HG02870 (cell line): Measurements from ENCODE around the gene PRDM11.
"Not testable (repeated sequence)": the region's sequence is repeated elsewhere in the genome, so short reads cannot be mapped to it uniquely, and the experiment has no call there.

ENCODE experiments used
- ATAC-seq: cut with Tn5 transposase; IDR thresholded peaks from one replicate; pipeline ENCODE4 v1.9.1; 2021; ENCODE audit warnings: mild to moderate bottlenecking, moderate library complexity; ENCODE audit not compliant: unreplicated experiment

PRDM11 gene

DNA sequence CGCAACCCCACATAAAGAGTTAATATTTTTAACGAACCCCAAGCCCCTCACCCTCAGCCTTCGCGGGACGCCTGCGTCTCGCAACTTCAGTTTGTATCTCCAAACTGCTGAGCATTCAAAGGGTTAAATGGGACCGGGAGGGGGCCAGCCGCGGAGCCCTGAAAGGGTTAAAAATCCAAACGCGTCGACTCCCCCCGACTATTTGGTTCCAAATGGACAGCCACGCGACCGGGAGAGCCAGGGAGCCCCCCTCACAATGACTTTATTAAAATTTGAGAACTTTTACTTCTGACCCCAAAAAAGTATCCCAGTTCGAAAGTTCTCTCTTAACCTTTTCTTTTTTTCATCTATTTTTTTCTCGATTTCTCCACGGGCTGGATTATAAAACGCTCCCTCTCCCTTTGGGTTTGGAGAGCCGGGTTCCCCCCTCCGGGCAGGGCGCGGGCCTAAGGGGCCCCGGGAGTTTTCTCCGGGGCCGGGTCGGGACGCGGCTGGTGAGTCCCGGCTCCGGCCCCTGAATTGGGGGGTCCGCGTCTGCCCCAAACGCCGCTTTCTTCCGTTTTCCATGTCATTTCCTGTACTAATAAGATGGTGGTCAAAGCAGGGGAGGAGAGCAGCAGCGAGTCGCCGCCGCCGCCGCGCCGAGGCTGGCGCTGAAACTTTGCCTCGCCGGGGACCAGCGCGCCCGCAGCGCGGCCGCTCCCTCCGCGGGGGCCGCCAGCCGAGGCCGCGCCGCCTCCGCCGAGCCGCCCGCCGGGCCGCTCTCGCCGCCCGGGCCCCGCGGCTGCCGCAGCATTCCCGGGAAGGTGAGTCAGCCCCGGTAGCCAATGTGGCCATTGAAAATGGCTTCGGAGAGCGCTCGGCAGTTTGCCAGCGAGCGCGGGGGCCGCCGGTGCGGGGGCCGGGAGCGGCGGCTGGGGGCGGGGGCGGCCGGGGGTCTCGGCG is at the start of gene PRDM11:
PRDM11 (plus strand) TSS at position 568 of the 945 bp plus-strand sequence. CDS start 35,128 bp downstream, outside the sequence.
- ATAC-seq: peak; percentile 29

DNA sequence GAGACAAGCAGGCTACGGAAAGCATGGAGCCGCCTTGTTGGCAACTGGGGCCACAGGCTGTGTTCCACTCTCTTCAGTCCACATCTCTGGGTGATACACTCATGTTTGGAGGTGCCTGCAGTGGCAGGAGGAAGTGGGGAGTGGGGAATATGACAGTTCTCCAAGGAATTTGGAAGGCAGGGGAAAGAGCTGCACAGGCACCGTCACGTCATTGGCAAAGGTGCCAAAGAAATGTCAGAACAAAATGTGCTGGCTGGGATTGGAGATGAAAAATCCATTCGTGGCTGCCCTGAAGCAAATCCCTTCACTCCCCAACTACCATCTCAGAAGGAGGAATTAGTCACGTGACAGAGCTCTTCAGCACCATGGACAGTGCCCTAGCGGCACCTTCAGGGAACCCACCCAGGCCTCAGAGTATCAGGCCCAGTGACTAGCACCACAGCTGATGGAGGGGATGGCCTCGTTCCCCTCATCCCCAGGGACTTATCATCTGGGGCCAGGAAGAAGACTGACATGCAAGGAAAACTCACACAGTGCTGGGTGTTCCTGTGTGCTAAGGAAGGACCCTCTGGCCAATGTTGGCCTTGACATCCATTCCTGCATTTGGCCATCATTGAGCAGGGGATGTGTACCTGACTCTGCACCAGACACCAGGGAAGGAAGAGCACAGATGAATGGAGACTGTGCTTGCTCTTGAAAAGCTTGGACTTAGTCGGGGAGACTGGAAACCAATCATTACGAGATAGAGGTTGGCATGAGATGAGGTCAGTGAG is 48.5 kb upstream of the PRDM11 start:
- no peak for ATAC-seq

DNA sequence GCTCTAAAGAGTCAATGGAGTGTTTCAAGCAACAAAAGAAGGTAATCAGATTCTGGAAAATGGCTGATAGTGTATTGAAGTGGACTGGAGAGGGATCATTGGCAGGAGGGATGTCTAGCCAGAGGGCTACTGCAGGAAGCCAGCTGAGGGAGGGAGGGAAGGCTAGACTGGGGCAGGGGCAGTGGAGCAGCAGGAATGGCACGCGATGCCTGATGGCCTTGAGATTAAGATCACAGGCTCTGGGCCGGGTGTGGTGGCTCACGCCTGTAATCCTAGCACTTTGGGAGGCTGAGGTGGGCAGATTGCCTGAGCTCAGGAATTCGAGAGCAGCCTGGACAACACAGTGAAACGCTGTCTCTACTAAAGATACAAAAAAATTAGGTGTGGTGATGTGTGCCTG is 47.5 kb upstream of the PRDM11 start:
- ATAC-seq: no peak

DNA sequence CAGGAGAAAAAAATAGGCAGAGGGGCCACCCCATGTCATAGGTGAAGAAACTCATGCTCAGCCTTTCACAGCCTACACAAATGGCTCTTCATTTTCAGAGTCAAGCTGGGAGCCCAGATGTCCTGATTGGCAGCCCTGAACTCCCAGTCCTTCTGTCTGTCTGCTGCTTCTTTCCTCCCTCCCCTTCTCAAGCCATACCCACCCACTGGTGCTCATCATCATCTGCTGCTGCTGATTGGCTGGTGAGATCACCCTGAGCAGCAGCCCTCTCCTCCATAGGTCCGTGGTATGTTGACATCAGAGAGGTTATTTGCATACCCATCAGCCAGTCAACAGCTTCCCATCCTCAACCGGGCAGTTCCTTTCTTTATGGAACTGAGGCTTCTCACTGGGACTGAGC is 46.1 kb upstream of the PRDM11 start:
- ATAC-seq: no peak

DNA sequence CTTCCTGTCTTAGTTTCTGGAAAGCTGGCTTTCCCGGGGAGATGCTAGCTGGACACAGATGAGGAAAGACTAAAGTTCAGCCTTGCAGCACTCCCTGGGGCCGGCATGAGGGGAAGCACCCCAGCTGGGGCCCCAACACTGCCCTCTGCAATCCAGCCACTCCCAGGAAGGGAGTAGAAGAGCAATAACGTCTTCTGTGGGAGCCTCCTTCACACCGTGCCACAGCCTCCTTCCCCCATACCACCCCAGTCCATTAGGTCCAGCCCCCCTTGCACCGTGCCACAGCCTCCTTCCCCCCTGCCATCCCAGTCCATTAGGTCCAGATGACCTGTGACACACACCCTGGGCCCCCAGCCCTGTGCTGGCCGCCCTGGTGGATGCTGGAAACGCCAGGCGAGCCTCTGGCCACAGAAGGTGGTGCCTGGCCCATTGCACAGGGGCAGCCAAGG is 44.1 kb upstream of the PRDM11 start:
- ATAC-seq: no peak

DNA sequence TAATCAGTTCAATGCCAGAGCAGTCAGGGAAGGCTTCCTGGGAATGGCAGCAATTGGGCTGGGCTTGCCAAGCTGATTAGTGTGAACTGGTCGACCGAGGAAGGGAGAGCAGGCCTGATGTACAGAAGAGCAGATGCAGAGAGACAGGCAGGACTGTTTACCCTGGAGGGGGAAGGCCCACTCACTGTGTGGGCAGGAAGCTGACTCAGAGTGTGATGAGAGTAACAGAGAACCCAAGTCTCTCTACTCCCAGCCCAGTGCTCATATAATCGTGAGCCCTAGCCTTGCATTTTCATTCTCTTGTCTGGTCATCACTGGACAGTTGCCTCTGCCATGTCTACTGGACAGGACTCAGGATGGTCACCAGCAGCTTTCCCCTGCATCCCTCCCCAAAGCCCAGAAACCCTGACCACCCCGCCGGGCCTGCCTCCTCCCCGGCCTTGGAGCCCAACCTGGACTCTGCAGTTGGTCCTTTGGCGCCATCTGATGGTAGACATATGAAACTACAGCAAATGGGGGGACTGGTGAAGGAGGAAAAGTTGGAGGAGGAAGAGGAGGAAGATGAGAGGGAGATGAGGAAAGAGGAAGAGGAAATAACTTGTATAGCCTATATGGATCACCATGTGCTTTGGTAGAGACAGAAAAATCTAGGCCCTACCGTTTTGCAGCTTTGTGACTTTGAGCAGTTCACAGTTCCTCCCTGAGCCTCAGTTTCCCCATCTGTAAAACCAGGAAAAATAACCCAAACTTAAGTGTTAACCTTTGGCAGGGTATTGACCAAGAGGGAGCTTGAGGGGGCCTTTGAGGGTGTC is 43.4 kb upstream of the PRDM11 start:
- ATAC-seq: peak; percentile 94

DNA sequence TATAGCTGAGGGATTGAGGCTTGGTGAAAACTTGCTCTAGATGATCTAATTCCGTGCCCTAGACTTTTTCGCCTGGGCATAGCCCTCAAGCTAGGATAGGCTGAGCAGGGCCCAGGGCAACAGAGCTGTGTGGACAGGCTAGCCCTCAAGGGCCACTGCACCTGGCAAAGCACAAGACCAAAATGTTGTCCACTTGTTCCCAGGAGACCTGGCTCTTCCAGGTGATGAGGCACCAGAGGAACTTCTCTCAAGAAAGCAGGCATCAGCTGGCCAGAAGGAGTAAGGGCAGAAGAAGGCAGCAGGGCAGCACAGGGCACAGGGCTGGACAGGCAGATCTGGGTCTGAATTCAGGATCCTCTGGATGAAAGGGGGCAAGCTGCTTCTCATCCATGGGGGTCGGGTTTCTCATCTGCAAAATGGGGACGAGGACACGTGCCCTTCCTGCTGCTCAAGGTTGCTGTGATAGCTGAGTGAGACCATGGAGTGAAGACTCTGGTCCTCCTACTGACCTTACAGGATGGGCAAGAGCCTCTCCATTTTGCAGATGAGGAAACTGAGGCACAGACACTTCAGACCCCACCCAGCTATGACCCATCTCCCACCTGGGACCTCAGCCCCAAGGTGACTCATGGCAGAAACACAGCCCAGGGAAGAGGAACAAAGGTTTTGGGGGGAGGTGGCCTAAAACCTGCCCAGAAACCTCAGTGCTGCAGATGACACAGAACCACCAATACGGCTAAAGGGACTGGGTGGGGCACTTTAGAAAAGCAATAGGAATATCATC is 42.2 kb upstream of the PRDM11 start:
- ATAC-seq: no peak

DNA sequence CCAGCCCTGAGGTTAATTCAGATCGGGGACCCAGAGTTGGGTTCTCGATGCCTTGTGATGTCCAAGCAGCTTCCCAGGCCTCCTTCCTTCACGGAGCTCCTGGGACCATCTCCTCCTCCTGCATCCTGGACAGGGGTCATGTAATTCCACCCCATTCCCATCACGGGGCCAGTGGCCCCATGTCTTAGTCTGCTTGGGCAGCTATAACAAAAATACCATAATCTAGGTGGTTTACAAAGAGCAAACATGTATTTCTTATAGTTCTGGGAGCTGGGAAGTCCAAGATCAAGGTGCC is 41.7 kb upstream of the PRDM11 start:
- no peak for ATAC-seq

DNA sequence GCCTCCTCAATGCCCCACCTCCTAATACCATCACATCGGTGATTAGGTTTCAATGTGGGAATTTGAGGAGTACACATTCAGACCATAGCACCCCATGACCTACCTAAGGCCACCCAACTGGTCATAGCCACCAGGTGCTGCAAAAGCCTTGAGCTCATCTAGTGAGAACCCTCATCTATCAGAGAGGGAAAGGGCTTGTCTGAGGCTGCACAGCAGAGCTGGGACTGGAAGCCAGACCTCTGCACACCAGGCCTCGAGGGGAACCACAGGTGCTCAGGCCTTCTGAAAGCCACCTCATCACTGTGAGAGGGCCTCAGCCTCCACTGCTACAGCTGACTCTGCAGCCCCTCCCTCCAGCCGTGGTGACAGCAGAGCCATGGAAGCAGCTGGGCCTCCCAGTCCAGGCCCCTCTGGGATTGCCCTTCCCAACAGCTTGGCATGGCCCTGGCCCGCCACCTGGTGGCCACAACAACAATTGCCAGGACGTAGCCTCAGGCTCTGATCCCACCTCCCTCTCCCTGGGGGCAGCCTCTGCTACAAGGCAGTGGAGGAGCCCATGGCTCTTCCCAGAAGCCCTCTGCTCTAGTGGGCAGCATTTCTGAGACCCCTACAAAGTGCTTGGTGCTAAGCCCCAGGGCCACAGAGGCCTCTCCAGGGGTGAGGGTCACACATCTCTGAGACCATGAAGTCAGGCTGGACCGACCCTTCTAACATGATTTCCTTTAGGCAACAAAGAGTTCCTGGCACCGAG is 41.0 kb upstream of the PRDM11 start:
- no peak for ATAC-seq

DNA sequence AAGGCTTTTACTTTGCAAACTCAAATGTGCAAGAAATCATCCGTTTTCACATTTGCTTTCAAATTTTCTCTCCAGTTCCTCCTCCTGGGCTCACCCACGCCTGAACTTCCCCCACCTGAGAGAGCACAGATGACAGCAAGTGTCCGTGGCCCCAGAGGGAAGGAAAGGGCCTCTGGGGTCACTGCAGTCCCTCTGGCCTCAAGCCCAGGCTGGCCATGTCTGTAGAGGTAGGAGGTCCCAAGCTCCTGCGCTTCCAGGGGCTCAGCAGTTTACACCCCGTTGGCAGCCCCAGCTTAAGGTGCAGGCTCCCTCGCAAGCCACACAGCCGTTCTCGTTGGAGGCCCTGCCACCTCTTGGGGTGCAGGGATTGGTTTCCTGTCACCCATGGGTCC is 40.5 kb upstream of the PRDM11 start:
- no peak for ATAC-seq

DNA sequence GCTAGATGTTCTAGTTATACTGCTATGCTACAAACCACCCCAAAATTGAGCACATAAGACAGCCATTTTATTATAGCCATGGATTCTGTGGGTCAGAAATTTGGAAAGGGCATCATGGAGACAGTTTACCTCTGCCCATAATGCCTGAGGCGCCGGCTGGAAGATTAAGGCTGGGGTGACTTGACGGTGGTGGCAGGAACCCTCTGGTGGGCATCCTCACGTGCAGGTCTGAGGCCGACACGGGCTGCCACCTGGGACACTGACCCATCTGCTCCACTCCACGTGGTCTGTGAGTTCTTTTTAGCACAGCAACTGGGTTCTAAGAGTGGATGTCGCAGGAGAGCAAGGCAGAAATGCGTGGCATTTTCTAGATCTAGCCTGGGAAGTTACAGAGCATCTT is 40.0 kb upstream of the PRDM11 start:
- no peak for ATAC-seq

DNA sequence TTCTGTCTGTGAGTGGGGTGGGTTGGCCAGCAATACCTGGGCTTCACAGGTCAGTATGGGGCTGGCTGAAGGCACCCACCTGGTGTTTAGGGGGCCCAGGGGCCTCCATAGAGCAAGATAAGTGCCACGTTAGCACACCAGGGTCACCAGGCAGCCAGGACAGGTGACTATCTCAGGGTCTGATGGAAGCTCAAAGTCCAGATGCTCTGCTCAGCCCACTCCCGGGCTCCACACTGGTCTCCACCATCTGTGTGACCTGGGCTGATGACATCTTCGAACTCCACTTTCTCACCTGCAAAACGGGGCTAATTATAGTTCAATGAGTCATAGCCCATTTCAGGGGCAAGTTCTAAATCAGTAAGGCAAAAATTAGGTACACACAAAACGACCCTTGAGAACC is 39.4 kb upstream of the PRDM11 start:
- no peak for ATAC-seq

DNA sequence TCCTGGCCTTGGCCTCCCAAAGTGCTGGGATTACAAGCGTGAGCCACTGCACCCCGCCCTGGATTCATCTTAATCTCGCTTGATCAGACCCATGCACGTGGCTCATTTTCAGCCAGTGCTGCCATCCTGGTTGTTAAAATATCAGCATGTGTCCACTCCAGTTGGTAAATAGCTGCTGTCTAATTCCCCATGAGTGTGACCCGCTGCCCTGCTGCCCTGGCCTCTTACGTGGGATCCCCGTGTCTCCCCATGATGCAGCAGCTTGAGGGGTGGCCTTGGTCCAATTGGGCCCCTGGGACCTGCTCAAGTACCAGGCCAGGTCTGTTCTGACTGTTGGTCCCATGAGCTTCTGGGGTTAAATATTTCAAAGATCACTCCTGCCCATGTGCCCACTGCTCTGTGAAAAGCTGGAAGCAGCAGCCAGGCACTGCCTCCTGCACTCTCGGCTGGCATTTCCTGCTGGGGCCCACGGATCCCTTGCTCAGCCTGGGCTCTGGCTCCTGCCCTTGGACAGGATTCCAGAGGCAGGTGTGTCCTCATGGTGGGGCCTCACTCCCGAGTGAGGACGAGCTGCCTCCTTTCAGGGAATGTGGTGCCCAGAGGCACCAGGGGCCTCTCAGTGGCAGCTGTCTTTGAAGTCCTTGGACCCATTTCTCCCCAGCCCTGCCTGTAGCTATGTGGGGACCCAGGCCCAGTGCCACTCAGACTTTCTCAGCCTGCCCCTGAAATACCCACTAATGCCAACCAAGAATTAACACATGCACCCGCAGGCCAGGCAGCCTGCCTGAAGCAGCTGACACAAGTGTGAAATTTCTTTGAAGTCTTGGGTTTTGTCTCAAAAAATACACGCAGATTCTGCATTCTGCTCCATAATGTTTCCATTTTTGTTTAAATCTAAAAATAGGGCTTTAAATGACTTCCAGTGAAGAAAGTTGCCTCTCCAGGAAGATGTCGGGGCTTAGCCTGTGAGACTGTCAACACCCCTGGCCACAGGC is 38.1 kb upstream of the PRDM11 start:
- ATAC-seq: no peak

DNA sequence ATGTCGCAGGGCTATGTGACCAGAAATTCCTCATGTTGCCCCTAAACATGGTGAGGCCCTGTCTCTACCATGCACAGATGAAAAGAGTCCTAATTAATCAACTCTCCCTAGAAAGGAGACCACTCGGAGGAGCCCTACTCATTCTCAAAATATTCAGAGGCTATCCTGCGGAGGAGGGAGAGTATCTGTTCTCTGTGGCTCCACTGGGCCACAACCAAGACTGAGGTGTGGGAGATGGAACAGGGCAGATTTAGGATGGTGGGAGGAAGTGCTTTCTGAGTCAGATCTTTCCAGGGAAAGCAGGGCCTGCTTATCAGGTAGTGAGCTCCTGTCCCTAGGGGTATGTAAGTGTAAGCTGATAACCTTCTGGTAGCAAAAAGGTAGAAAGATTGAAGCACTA is 37.0 kb upstream of the PRDM11 start:
- no peak for ATAC-seq

DNA sequence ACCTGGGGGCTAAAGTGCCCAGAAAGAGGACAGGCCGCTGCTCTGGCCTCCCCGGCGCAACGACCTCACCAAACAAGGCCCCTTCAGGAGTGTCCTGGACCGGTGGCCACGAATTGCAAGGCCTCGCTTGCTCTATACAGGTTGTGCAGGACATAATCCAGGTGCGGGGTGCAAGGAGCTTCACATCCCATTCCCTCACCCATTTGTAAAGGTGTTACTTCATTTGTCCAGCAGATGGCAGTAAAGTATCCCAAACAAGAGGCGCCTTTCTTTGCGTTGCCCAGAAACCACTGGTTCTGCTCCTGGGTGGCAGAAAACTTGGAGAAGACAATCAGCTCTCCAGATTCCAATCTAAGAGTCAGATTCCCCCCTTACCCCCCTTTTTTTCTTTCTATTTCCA is 35.9 kb upstream of the PRDM11 start:
- no peak for ATAC-seq

DNA sequence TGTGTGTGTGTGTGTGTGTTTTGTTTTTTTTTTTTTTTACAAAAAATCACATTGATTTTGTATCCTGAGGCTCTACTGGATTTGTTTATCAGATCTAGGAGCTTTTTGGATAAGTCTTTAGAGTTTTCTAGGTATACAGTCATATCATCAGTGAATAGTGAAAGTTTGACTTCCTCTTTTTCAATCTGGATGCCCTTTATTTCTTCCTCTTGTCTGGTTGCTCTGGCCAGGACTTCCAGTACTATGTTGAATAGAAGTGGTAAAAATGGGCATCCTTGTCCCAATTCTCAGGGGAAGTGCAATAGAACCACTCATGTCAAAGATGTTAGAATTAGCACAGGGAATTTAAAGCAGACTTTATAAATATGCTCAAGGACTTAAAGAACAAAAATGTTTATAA is 32.6 kb upstream of the PRDM11 start:
- ATAC-seq: no peak

DNA sequence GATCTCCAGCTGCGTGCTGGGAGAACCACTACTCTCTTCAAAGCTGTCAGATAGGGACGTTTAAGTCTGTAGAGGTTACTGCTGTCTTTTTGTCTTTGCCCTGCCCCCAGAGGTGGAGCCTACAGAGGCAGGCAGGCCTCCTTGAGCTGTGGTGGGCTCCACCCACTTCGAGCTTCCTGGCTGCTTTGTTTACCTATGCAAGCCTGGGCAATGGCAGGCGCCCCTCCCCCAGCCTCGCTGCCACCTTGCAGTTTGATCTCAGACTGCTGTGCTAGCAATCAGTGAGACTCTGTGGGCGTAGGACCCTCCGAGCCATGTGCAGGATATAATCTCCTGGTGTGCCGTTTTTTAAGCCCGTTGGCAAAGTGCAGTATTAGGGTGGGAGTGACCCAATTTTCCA is 18.6 kb upstream of the PRDM11 start:
- not testable (repeated sequence) for ATAC-seq

DNA sequence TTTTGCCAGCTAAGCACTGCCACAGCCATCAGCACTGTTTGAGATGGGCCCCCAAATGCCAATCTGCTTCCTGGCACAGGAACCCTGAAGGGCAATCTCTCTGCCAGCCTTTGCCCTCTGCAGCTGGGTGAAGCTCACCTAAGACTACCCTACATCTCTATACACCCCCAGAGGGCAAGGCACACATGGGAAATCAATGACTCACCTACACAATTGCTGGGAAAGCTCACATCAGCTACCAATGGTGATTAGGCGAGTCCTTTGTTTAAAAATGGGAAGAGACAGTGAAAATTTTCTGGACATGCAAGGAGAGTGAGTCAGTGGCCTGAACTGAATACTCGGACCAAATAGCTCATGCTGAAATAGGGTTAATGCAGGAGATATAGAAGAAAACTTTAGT is 12.6 kb upstream of the PRDM11 start:
- no peak for ATAC-seq

DNA sequence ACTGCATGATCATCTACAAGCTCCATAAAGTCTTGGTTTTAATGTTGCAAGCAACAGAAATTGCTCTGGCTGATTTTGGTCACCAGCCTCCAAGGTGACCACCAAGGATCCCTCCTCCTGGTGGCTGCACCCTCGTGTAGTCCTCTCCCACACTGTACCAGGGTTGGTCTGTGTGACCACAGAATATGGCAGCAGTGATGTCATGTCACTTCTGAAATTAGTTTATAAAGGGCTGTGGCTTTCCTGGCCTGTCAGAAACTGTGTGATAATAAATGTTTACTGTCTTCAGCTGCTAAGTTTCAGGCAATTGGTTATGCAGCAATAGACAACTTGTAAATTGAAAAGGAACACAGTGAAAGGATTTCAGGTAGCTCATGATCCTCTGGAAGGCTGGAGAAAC is 5.3 kb upstream of the PRDM11 start:
- no peak for ATAC-seq
